ENCODE measurements around the gene RPH3AL. TPM values are rescaled to one million over a fixed set of nuclear protein-coding genes. Genes with fewer than 3 reads are reported as not detected.
"Not testable (repeated sequence)": the region's sequence is repeated elsewhere in the genome, so short reads cannot be mapped to it uniquely, and the experiment has no call there.

The RPH3AL gene
- total RNA-seq, 1 donor from 2014 or later, result 6.0 TPM

GRCh38 chr17:320809-321385 is 31.7 kb downstream of the RPH3AL start:
- H3K36me3 Mint-ChIP-seq (ENCODE audit: low read depth), result no peaks in the 10 kb centered on the region
- CTCF ChIA-PET, result no interaction called here
- no peaks in the 10 kb centered on the region for H3K9me3 Mint-ChIP-seq
- POLR2A ChIA-PET, result no interaction called here
- ATAC-seq (ENCODE audit: low read depth) (no peak), DNase-seq (no peak)
- no peak overlapping the region for H3K4me3 Mint-ChIP-seq
- intact Hi-C loops (cut with micrococcal nuclease), result no loop called here
- no peaks in the 10 kb centered on the region for H3K4me1 Mint-ChIP-seq
- no peaks in the 10 kb centered on the region for H3K27me3 Mint-ChIP-seq
- TF ChIP-seq, protein P1, sequence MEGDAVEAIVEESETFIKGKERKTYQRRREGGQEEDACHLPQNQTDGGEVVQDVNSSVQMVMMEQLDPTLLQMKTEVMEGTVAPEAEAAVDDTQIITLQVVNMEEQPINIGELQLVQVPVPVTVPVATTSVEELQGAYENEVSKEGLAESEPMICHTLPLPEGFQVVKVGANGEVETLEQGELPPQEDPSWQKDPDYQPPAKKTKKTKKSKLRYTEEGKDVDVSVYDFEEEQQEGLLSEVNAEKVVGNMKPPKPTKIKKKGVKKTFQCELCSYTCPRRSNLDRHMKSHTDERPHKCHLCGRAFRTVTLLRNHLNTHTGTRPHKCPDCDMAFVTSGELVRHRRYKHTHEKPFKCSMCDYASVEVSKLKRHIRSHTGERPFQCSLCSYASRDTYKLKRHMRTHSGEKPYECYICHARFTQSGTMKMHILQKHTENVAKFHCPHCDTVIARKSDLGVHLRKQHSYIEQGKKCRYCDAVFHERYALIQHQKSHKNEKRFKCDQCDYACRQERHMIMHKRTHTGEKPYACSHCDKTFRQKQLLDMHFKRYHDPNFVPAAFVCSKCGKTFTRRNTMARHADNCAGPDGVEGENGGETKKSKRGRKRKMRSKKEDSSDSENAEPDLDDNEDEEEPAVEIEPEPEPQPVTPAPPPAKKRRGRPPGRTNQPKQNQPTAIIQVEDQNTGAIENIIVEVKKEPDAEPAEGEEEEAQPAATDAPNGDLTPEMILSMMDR (IDR thresholded peaks at IDR 0.05), result no peak
- H3K27ac Mint-ChIP-seq, result no peak overlapping the region

DNA sequence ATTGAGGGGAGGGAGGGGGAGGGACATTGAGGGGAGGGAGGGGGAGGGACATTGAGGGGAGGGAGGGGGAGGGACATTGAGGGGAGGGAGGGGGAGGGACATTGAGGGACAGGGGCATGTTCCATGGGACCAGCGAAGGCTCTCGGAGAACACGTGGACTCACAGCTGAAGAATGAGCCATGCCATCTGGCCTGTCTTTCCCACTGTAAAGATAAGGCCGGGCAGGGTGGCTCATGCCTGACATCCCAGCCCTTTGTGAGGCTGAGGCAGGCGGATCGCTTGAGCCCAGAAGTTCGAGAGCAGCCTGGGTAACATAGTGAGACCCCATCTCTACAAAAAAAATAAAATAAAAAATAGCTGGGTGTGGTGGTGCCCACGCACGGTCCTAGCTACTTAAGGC is 32.5 kb downstream of the RPH3AL start:
- TF ChIP-seq, protein P1 (IDR thresholded peaks at IDR 0.05), result no peak
- H3K4me1 Mint-ChIP-seq, result no peaks in the 10 kb centered on the region
- no peak for ATAC-seq (ENCODE audit: low read depth)
- H3K4me3 Mint-ChIP-seq, result no peak overlapping the region
- no peaks in the 10 kb centered on the region for H3K36me3 Mint-ChIP-seq (ENCODE audit: low read depth)
- POLR2A ChIA-PET, result no interaction called here
- CTCF ChIA-PET, result no interaction called here
- peaks cover 2% of the 10 kb centered on the region for H3K9me3 Mint-ChIP-seq
- no peak for DNase-seq
- H3K27ac Mint-ChIP-seq, result no peak overlapping the region
- H3K27me3 Mint-ChIP-seq, result no peaks in the 10 kb centered on the region
- intact Hi-C loops (cut with micrococcal nuclease), result no loop called here

GRCh38 chr17:319266-319665 is 33.3 kb downstream of the RPH3AL start:
- DNase-seq, result no peak
- no peak overlapping the region for H3K27ac Mint-ChIP-seq
- H3K27me3 Mint-ChIP-seq, result no peaks in the 10 kb centered on the region
- TF ChIP-seq, protein P1 (IDR thresholded peaks at IDR 0.05), result no peak
- ChIA-PET POLR2A (no interaction called here), CTCF (no interaction called here)
- H3K4me3 Mint-ChIP-seq, result no peak overlapping the region
- H3K36me3 Mint-ChIP-seq (ENCODE audit: low read depth), result no peaks in the 10 kb centered on the region
- H3K9me3 Mint-ChIP-seq, result peaks cover 2% of the 10 kb centered on the region
- no peaks in the 10 kb centered on the region for H3K4me1 Mint-ChIP-seq
- intact Hi-C loops (cut with micrococcal nuclease), result no loop called here
- ATAC-seq (ENCODE audit: low read depth), result no peak

GRCh38 chr17:317070-317469 is 35.5 kb downstream of the RPH3AL start:
- H3K36me3 Mint-ChIP-seq (ENCODE audit: low read depth); H3K4me1 Mint-ChIP-seq; H3K27ac Mint-ChIP-seq; CTCF ChIA-PET; ATAC-seq (ENCODE audit: low read depth); H3K27me3 Mint-ChIP-seq; DNase-seq; intact Hi-C loops (cut with micrococcal nuclease); H3K4me3 Mint-ChIP-seq; H3K9me3 Mint-ChIP-seq; POLR2A ChIA-PET: not testable (repeated sequence)

DNA sequence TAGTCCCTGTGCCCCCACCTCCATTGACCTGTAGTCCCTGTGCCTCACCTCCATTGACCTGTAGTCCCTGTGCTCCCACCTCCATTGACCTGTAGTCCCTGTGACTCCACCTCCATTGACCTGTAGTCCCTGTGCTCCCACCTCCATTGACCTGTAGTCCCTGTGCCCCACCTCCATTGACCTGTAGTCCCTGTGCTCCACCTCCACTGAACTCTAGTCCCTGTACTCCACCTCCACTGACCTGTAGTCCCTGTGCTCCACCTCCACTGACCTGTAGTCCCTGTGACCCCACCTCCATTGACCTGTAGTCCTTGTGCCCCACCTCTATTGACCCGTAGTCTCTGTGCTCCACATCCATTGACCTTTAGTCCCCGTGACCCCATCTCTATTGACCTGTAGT is 37.2 kb downstream of the RPH3AL start:
- POLR2A ChIA-PET, H3K27me3 Mint-ChIP-seq, CTCF ChIA-PET: not testable (repeated sequence)

DNA sequence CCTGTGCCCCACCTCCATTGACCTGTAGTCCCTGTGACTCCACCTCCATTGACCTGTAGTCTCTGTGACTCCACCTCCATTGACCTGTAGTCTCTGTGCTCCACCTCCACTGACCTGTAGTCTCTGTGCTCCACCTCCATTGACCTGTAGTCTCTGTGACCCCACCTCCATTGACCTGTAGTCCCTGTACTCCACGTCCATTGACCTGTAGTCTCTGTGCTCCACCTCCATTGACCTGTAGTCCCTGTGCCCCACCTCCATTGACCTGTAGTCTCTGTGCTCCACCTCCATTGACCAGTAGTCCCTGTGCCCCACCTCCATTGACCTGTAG is 38.0 kb downstream of the RPH3AL start:
- H3K9me3 Mint-ChIP-seq; POLR2A ChIA-PET; H3K36me3 Mint-ChIP-seq (ENCODE audit: low read depth); DNase-seq; H3K27ac Mint-ChIP-seq; ATAC-seq (ENCODE audit: low read depth); H3K4me1 Mint-ChIP-seq; H3K4me3 Mint-ChIP-seq; intact Hi-C loops (cut with micrococcal nuclease); H3K27me3 Mint-ChIP-seq; CTCF ChIA-PET: not testable (repeated sequence)

More for the DNA sequence above, 37.2 kb downstream of the RPH3AL start:
- H3K36me3 Mint-ChIP-seq (ENCODE audit: low read depth); DNase-seq; intact Hi-C loops (cut with micrococcal nuclease); ATAC-seq (ENCODE audit: low read depth); H3K9me3 Mint-ChIP-seq; H3K4me3 Mint-ChIP-seq; H3K27ac Mint-ChIP-seq; H3K4me1 Mint-ChIP-seq: not testable (repeated sequence)

Data from activated B cell treated with CpG ODN at 0.5 μM for 24 hours (primary cell).